Left ventricle myocardium inferior (tissue), 1 donor: Measurements from ENCODE around the gene CPAMD8. TPM values are rescaled to one million over a fixed set of nuclear protein-coding genes. Genes with fewer than 3 reads are reported as not detected.

Experiments used
- DNase-seq: peaks from one replicate; pipeline ENCODE4 v3.0.0-alpha.2; 2020
- H3K27ac ChIP-seq: fragments of 200-600 bp; replicated peaks from 2 replicates; pipeline ENCODE4 v1.8.0; 2021
- H3K27me3 ChIP-seq: fragments of 200-600 bp; 2 replicates; pipeline ENCODE4 v1.8.0; 2021; ENCODE audit warnings: low read depth
- H3K36me3 ChIP-seq: fragments of 200-600 bp; 2 replicates; pipeline ENCODE4 v1.8.0; 2021
- H3K4me1 ChIP-seq: fragments of 200-600 bp; 2 replicates; pipeline ENCODE4 v1.8.0; 2021
- H3K4me3 ChIP-seq: fragments of 200-600 bp; 2 replicates; pipeline ENCODE4 v1.8.0; 2021; ENCODE audit warnings: mild to moderate bottlenecking, moderate library complexity
- H3K9me3 ChIP-seq: fragments of 200-600 bp; replicated peaks from 2 replicates; pipeline ENCODE4 v1.8.0; 2021
- CTCF ChIP-seq: fragments of 200-600 bp; IDR thresholded peaks from 2 replicates; pipeline ENCODE4 v1.8.0; 2021; ENCODE audit warnings: antibody characterized with exemption, mild to moderate bottlenecking, borderline replicate concordance
- intact Hi-C: fragments of 100-400 bp; cut with micrococcal nuclease; formaldehyde crosslinking; loops from one replicate; pipeline ENCODE4 v1.11.0; 2022
- total RNA-seq: library from RNA; stranded (reverse); fragmentation: NEBNext Ultra II Directional; extraction: Animal tissue kit (Norgen Biotek cat#: 25700); gene quantifications from one replicate; pipeline ENCODE4 v1.2.1, GENCODE V29; 2021
- donor health status: DM: no; HTN: yes; CAD: no; lungs with severe emphysema.

The CPAMD8 gene
- total RNA-seq, 1 donor from 2014 or later, result 13.7 TPM

- Histone ChIP-seq H3K27ac (peak overlapping the region; percentile 42), H3K4me1 (peaks cover 50% of the 10 kb centered on the region), H3K36me3 (no peaks in the 10 kb centered on the region), H3K27me3 (peaks cover 6% of the 10 kb centered on the region), H3K4me3 (no peak overlapping the region), H3K9me3 (no peaks in the 10 kb centered on the region)
- no peak for DNase-seq
- no peak for TF ChIP-seq CTCF
- intact Hi-C loops, result no loop called here
These were observed 133.0 kb downstream of the CPAMD8 start for GRCh38 chr19:16893686-16893989.

DNA sequence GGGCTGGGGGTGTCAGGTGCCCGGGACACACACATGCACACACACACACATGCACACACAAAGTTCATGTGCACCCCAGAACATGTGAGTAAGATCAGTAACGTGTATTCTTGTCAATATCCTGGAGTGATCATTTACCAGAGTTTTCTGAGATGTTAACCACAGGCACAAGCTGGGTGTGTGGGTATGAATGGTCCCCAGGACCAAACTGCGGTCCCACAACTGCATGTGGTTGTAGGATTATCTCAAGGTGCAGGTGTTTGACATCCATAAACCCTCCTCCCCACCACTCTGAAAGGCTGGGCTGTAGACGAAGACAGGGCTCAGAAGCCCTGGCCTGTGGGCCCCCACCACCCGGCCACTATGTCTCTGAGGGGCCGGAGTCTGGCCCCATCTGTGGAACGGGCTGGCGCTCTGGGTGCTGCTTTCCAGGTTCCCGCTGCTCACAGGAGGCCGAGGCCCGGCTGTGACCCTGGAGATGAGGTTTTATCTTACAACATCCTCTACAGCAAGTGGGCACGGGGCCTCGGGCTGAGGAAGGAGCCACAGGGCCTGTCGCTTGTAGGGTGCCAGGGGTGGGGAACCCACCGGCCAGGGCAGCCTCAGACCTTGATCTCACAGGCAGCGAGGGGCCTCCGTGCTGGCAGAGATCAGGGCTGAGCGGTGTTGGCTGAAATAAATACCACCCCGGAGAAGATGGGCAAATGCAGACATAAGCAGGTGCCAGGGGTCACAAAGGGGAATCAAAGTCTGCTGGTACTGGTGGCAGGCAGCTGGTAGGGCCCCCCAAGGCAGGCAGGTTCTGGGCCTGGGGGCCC, 133.5 kb downstream of the CPAMD8 start:
- DNase-seq, result no peak
- Histone ChIP-seq H3K4me1 (peaks cover 56% of the 10 kb centered on the region), H3K4me3 (no peak overlapping the region), H3K27ac (peak overlapping the region; percentile 42), H3K27me3 (peaks cover 6% of the 10 kb centered on the region), H3K9me3 (no peaks in the 10 kb centered on the region), H3K36me3 (no peaks in the 10 kb centered on the region)
- TF ChIP-seq CTCF, result no peak
- intact Hi-C loops, result no loop called here

DNA sequence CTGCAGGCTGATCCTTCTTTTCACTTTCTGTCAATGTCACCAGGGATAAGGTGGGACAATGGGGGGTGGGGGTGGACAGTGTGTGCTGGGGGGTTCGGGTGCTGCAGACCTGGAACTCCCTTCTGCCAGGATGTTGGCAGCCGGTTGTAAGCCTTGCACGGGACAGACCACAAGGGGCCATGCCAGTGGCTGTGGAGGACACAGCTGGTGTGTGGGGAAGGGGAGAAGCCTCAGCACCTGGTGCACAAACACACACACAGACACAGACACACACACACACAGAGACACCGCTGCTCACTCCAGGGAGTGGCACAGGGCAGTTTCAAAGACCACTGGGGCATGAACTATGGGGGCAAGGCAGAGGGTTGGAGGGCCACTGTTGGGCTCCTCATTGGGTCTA, 134.2 kb downstream of the CPAMD8 start:
- no peak for DNase-seq
- H3K36me3 ChIP-seq, result no peaks in the 10 kb centered on the region
- peaks cover 6% of the 10 kb centered on the region for H3K27me3 ChIP-seq
- peaks cover 57% of the 10 kb centered on the region for H3K4me1 ChIP-seq
- H3K27ac ChIP-seq, result no peak overlapping the region
- no peaks in the 10 kb centered on the region for H3K9me3 ChIP-seq
- no peak overlapping the region for H3K4me3 ChIP-seq
- TF ChIP-seq CTCF, result no peak
- intact Hi-C loops, result no loop called here

DNA sequence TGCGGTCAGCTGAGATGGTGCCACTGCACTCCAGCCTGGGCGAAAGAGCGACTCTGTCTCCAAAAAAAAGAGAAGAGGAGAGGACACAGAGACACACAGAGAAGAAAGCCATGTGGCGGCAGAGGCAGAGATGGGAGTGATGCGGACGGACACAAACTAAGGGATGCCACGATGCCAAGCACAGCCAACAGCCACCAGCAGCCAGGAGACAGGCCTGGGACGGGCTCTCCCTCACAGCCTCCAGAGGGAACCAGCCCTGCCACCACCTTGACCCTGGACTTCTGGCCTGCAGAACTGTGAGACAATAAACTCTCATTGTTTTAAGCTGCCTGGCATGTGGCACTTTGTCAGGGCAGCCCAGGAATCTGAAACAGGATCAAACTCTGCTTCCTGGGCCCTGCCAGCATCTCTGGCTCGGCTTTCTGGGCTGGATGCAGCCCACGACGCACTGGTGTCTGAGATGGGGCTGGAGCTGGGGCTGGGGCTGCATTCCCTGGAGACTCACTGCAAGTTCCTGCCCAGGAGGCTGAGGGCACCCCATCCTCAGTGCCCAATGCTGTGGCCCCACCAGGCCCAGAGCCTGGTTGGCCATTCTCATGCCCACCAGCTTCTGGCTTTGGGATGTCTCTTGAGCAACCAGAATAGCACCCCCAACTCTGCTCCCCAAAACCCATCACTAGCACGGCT, 134.8 kb downstream of the CPAMD8 start:
- intact Hi-C loops, result no loop called here

More for the DNA sequence above, 134.8 kb downstream of the CPAMD8 start:
- H3K27ac ChIP-seq, result no peak overlapping the region
- TF ChIP-seq CTCF, result no peak
- H3K4me3 ChIP-seq, result no peak overlapping the region
- H3K36me3 ChIP-seq, result no peaks in the 10 kb centered on the region
- peaks cover 61% of the 10 kb centered on the region for H3K4me1 ChIP-seq
- H3K9me3 ChIP-seq, result no peaks in the 10 kb centered on the region
- H3K27me3 ChIP-seq, result peaks cover 6% of the 10 kb centered on the region
- no peak for DNase-seq
